PFSK-1 (cell line): ENCODE measurements around the gene FRAT2.

Experiments
- POLR2AphosphoS5 ChIP-seq: IDR thresholded peaks from 2 replicates; pipeline ENCODE4 v1.6.1; 2012; ENCODE audit warnings: low read depth, mild to moderate bottlenecking, control low read depth, low read length, moderate library complexity
- TAF1 ChIP-seq: IDR thresholded peaks from 2 replicates; pipeline ENCODE4 v1.6.1; 2012; ENCODE audit warnings: low read length, control low read depth, borderline replicate concordance; ENCODE audit not compliant: insufficient read depth

- TF ChIP-seq TAF1: no peak
- TF ChIP-seq POLR2AphosphoS5: no peak
Observed at GRCh38 chr10:97365761-97366351, 31.3 kb upstream of the FRAT2 start.
